Heart left ventricle (tissue), 13 donors: ENCODE data around the gene PTMS.

ENCODE experiments used
- CTCF ChIP-seq, 12 donors: fragments of 200-600 bp; sonication (generic) in 4 of 12; IDR thresholded peaks; one replicate each; pipeline versions ENCODE4 v1.5.0 to v1.8.0; 2018 to 2022; ENCODE audit warnings: antibody characterized with exemption in 12 of 12, mild to moderate bottlenecking in 5 of 12
- POLR2A ChIP-seq, 2 donors: fragments of 450-650 bp; IDR thresholded peaks; one replicate each; pipeline ENCODE4 v1.6.1; 2017; ENCODE audit warnings: antibody characterized with exemption in 2 of 2, mild to moderate bottlenecking in 2 of 2, moderate library complexity in 2 of 2
- donor health status: ischemic (EF 13 %, LVEDD 7.1; RV severe dilation, severe dysfunction).
- donor health status: DM: no; HTN: yes; CAD: no.
- donor health status: DM: no; HTN: no; CAD: no.
- donor health status: ischemic (EF 25% LVEDD 6.9; RV normal size, moderate dysfunction).
- donor health status: ischemic (EF 25% LVEDD 5.7; RV mildly dilated, moderate dysfunction).
- donor health status: ischemic (EF 35%, LVEDD 5.7; RV mildly dilated, moderate dysfunction).
- donor health status: nonischemic (EF 11% LVEDD 7.7; RV severe dilation, severe dysfunction).
- donor health status: DM: yes; HTN: yes; CAD: no.
- donor health status: PGD.
- donor health status: ischemic (EF 29% LVEDD 5.4; RV normal size, mild dysfunction).
- donor health status: nonischemic (EF 23%, LVEDD 6.1; RV moderate dilation, normal function).

- TF ChIP-seq POLR2A (IDR thresholded peaks at IDR 0.05) = no peak
- TF ChIP-seq CTCF (IDR thresholded peaks at IDR 0.05) = no peak
These were observed 50.4 kb downstream of the PTMS start for GRCh38 chr12:6816598-6816997.
